ENCODE measurements around the gene CEP72.
"Not testable (repeated sequence)": the region's sequence is repeated elsewhere in the genome, so short reads cannot be mapped to it uniquely, and the experiment has no call there.

The CEP72 gene

GRCh38 chr5:673831-674629 is 61.9 kb downstream of the CEP72 start:
- no peak for DNase-seq

GRCh38 chr5:674630-675011 is 62.5 kb downstream of the CEP72 start:
- DNase-seq: no peak

DNA sequence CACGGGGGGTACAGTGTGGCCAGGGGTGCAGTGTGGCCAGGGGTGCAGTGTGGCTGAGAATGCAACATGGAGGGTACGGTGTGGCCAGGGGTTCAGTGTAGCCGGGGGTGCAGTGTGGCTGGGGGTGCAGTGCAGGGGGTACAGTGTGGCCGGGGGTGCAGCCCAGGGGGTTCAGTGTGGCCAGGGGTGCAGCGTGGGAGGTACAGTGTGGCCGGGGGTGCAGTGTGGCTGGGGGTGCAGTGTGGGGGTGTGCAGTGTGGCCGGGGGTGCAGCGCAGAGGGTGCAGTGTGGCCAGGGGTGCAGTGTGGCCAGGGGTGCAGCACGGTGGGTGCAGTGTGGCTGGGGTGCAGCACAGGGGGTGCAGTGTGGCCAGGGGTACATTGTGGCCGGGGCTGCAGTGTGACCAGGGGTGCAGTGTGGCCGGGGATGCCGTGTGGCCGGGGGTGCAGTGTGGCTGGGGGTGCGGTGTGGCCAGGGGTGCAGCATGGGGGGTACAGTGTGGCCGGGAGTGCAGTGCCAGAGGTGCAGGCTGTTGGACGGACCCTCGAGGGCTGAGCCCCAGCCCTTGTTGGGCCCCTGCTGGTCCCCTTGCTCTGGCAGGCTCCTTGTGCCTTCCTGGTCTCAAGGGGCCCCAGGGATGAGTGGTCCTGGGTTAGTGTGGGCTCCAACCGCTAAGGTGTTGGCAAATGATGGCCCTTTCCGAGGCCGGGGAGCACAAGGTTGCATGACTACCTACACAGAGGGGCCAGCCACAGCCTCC is 63.2 kb downstream of the CEP72 start:
- no peak for DNase-seq

GRCh38 chr5:675871-676698 is 63.9 kb downstream of the CEP72 start:
- no peak for DNase-seq

DNA sequence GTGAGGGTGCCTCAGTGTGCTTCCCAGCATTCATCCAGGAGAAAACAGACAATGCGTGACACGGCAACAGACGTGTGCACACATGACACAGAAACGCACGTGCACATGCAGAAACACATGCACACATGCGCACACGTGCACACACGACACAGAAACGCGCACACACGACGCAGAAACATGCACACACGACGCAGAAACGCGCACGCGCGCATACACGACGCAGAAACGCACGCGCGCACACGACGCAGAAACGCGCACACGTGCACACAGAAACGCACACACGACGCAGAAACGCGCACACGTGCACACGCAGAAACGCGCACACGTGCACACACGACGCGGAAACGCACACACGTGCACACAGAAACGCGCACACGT is 64.5 kb downstream of the CEP72 start:
- no peak for DNase-seq

DNA sequence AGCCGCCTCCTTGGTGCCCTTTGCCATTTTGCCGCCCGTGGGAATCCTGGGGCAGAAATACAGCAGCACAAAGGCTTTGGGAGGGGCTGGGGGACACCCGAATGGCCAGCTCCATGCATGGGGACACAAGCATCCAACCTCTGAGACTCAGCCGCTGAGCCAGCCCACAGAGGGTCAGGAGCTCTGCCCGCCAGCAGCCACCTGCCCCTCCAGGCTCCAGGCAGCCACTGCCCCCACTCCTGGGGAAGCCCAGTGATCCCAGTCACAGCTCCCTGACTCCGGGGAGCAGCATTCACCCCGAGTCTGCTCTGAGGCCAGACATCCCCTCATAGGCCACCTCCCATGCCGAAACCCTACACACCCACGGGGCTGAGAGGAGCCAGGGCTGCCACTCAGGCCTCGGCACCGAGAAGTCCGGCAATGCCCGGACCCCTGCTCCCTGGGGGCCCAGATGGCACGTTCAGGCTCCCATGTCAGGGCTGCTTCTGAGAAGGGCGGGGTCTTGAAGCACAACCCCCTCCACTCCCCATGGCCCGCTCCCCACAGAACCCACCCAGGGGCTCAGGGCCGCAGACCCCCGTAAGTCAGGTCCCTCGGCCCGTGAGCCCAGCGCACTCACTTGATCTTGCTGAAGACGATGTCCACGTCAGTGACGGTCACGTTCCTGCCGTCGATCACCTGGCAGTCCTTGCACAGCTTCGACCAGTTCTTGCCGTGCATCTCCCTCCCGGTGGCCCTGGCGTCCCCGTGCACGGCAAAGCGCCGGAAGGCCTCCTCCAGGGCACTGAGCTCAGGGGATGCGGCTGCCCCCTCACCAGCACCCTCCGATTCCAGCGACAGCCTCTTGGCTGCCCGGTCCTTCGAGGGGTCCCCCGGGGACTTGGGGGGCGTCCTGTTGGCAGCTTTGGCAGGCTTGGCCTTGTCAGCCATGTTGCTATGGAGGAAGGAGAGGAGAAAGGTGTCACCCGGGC is 65.3 kb downstream of the CEP72 start:
- no peak for DNase-seq

GRCh38 chr5:678521-678920 is 66.4 kb downstream of the CEP72 start:
- DNase-seq: not testable (repeated sequence)

DNA sequence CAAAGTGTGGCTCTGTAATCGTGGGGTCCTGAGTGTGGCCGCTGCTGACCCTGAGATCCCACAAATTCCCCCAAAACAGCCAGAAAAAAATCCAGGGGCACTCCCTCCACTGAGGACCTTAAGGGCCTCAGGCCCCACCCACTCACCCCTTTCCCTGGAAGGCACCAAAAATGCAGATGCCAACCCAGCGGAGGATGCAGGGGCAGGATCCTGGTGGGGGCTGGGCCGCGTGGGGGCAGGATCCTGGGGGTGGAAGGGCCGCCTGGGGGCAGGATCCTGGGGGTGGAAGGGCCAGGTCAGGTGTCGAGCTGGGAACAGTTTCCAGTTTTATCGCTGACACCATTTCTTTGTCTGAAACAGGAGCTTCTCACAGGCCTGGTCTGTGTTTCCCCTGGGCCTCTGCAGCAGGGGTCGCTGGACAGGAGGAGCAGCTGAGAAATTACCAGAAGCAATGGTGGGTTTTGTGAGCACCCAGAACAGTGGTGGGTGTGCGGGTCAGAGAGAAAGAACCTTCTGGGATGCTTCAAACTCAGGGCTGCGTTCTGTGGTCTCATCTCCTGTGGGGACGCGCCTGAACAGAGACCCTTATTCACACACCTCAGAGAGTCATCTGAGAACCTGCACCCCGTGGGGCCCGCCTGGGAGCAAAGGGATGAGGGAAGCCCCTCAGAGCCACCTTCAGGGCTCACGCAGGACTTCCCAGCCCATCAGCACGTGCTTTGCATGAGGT is 67.2 kb downstream of the CEP72 start:
- DNase-seq: not testable (repeated sequence)

- not testable (repeated sequence) for DNase-seq
These were observed 68.1 kb downstream of the CEP72 start for GRCh38 chr5:680118-680795.

DNA sequence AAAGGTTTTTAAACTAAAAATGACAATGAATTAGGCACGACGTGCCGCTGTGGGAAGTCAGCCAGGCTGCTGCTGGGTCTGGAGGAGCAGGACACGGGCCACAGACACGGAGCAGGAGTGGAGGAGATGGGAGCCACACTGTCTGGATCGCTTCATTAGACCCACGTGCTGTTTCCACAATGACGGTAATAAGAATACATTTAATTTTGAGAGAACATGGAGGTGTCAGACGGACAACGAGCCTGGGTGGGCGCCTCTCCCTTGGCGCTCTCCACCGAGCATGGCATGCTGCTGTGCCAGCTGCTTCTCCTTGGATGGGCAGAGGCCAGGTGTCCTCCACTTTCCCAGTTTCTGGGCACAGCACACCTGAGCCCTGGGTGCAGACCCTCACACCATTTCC is 68.7 kb downstream of the CEP72 start:
- DNase-seq: not testable (repeated sequence)

DNA sequence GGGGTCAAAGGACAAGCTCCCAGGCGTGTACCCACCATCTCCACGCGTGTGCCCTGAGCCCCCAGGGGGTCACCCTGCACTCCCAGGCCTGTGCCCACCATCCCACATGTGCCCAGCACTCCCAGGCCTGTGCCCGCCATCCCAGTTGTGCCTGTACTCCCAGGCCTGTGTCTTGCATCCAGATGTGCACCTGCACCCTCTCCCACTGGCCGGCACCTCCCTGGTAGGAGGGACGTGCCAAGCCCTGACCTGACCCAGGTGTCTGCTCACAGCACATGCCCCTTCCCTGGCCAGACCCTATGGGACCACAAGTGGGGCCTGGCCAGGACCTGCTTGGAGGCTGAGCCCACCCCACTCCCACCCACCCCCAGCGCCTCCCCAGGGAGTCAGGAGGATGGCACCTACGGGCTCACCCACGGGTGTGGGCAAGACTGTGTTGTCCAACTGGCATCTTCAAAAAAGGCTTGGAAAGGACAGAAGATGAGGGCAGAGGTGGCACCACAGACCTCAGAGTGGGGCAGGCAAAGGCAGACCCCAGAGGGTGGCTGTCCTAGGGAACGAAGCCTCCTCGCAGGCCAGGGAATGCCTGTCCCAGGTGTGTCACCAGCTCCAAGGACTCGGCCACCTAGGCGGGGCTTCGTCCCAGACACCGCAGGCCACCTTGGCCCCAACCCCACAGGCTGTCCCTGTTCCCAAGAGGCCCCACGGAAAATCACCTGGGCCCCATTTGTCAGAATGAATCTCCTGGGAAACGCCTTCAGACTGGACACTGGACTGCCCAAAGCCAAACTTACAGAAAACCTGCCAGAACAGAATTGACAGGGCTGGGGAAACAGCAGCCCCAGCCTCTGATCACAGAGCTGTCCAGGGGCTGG is 69.4 kb downstream of the CEP72 start:
- not testable (repeated sequence) for DNase-seq

GRCh38 chr5:682216-682615 is 70.1 kb downstream of the CEP72 start:
- DNase-seq: not testable (repeated sequence)

DNA sequence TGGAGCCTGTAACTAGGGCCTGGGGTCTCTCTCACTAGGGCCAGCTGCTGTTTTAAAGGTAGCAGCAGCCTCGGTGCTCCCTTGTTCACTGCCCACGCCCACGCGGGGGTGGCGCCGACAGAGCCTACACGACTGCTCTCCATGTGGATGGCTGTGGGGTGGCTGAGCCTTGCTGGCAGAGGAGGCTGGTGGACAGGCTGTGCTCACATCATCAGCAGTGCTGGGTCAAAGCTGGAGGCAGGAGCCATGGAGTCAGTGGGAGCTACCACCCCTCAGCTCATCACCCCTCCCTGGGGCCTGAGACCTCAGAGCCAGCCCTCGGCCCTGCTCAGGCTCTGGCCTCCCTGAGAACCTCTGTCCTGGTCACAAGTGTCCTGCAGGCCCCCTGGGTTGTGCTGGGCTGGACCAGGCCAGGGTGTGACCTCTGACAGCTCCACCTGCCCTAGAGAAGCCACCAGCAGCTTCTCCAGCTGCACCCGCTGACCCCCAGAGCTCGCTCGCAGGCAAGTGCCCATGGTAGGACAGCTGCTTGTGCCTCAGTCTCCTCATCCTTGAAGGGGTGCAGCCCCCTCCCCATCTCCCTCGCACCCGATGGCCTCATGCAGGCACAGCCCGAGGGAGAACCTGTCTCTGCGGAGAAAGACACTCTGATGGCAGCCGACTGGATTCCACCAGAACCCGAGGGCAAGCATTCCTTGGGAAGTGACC is 70.7 kb downstream of the CEP72 start:
- not testable (repeated sequence) for DNase-seq

GRCh38 chr5:683551-684481 is 71.7 kb downstream of the CEP72 start:
- DNase-seq: no peak

DNA sequence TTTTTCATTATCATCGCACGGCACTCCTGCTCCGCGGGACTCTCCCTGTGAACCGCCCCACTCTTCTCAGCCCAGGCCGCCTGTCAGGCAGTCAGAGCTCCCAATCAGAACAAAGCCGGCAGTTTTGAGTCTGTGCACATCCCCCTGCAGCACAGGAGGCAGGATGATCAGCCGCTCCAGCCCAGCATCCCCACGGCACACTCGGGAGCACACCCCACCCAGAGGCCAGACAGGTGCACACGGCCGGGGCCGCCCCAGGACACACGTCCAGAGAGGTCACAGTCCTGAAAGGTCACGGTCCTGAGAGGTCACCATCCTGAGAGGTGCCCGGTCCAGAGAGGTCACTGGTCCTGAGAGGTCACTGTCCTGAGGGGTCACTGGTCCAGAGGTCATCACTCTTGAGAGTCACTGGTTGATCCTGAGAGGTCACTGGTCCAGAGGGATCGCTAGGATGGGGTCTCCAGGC is 72.6 kb downstream of the CEP72 start:
- DNase-seq: no peak

DNA sequence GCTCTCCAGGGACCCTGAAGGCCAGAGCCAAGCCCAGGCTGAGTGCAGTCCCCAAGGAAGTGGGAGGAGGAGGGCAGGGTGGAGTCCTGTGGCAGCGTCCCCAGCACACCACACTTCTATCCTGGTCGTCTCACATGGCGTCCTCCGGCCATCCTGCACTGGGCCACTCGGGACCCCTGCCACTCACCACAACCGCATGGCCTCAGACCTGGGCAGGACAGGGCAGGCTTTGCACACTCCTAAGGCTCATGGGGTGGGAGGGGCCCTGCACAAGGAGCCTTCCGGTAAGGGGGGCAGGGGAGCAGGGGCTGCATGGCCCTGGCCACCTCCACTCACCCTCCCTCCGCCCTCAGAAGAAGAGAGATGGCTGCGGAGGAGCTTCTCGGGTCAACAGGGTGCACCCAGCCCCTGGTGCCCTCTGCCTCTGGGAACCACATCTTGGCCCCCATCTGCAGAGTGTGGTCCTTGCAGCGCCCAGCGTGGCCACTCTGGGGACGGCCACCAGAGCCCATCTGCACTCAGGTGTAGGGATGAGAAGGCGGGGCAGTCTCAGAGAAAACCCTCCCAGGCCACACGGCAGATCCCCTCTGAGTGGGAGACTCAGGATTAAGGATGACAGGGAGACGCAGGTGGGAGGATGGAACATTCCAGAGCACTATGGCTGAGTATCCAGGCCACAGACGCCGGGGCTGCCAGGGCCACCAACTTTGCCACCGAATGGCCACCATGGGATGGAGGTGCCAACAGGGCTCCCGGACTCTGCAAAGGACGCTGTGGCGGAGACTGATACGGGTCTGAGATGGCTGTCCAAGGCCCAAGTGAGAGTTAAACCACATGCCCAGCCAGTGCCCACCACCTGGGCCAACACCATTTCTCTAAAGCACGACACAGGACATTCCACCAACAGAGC is 73.4 kb downstream of the CEP72 start:
- DNase-seq: no peak

- DNase-seq: not testable (repeated sequence)
These were observed 74.0 kb downstream of the CEP72 start for GRCh38 chr5:686172-686523.
